Measurements from ENCODE around the gene SLU7.

Gene SLU7

DNA sequence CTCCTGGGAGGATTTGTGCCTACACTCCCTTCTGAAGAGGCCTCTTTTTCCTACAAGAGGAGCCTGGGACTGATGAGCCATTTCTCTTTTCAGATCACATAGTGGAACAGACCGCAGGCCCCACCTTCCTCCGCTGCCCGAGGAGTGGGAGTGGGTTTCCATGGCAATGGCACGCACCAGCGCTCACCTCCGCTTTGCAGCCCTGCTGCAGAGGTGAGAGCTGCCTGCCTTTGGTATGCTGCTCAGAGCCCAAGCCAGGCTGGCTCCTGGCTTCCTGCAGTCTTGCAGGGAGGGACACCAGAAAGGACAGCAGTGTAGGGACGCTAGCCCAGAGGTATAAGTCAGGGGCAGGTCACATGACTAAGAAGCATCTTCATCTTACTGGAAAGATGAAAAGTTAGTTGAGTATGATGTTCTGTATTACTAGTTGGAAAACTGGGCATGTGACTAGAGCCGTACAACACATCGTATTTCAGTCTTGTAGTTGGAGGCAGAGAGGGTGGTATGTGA is 15.2 kb upstream of the SLU7 start:
- H3K4me1 Mint-ChIP-seq = peaks cover 18% of the 10 kb centered on the region
- peaks cover 3% of the 10 kb centered on the region for H3K36me3 Mint-ChIP-seq (ENCODE audit: low read depth)
- peaks cover 6% of the 10 kb centered on the region for H3K27me3 Mint-ChIP-seq (ENCODE audit: low read depth)
- TF ChIP-seq, protein P1, sequence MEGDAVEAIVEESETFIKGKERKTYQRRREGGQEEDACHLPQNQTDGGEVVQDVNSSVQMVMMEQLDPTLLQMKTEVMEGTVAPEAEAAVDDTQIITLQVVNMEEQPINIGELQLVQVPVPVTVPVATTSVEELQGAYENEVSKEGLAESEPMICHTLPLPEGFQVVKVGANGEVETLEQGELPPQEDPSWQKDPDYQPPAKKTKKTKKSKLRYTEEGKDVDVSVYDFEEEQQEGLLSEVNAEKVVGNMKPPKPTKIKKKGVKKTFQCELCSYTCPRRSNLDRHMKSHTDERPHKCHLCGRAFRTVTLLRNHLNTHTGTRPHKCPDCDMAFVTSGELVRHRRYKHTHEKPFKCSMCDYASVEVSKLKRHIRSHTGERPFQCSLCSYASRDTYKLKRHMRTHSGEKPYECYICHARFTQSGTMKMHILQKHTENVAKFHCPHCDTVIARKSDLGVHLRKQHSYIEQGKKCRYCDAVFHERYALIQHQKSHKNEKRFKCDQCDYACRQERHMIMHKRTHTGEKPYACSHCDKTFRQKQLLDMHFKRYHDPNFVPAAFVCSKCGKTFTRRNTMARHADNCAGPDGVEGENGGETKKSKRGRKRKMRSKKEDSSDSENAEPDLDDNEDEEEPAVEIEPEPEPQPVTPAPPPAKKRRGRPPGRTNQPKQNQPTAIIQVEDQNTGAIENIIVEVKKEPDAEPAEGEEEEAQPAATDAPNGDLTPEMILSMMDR (IDR thresholded peaks at IDR 0.05; ENCODE audit: unreplicated experiment in 3 of 3) = no peak
- H3K4me3 Mint-ChIP-seq = peak overlapping the region in 2 of 3 experiments; percentile 2 to 17
- no peaks in the 10 kb centered on the region for H3K9me3 Mint-ChIP-seq
- H3K27ac Mint-ChIP-seq = peak overlapping the region; percentile 84 to 90 (median 87)

DNA sequence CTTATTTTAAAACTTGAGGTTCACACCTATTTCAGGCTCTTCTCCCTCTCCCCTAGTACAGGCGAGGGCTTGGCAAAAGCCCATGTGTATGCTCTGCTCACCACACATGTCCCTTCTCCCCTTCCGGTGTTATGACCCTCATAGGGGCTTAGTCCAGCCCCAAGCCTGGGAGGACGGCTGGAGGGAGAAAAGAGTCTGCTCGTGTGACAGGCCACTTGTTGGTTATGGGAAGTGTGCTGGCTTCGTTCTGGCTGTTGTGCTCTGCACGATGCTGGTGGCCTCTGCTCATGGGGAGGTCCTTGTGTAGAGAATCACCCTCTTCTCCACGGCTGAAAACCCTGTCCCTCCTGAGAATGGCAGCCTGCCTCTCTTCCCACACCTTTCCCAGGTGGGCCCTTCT is 13.9 kb upstream of the SLU7 start:
- Mint-ChIP-seq H3K27me3 (ENCODE audit: low read depth) (no peaks in the 10 kb centered on the region), H3K27ac (peak overlapping the region; percentile 84 to 90 (median 87)), H3K36me3 (ENCODE audit: low read depth) (peaks cover 10% of the 10 kb centered on the region), H3K4me3 (no peak overlapping the region), H3K9me3 (no peaks in the 10 kb centered on the region), H3K4me1 (peaks cover 10% of the 10 kb centered on the region)
- TF ChIP-seq, protein P1 (IDR thresholded peaks at IDR 0.05; ENCODE audit: unreplicated experiment in 3 of 3) = no peak

DNA sequence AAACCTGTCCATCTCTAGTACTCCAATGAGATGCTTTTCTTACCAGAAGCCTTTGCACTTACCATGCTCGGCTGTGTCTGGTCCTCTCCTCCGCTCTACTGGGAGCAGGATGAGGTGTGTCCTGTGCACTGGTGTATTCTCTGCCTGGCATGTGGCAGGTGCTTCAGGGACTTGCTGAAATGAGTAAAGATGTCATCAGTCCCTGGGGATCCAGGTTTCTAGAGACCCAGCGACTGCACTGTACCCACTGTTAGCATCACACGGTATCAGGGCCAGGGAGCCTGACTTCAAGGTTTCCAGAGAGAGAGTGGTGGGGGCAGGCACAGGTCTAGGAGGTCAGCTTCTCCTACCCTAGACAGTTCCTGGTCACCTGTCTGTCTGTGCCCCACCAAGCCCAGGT is 13.3 kb upstream of the SLU7 start:
- Mint-ChIP-seq H3K27ac (peak overlapping the region in 2 of 3 experiments; percentile 16 to 84), H3K36me3 (ENCODE audit: low read depth) (peaks cover 15% of the 10 kb centered on the region), H3K4me3 (no peak overlapping the region), H3K9me3 (no peaks in the 10 kb centered on the region), H3K27me3 (ENCODE audit: low read depth) (no peaks in the 10 kb centered on the region), H3K4me1 (peaks cover 10% of the 10 kb centered on the region)
- TF ChIP-seq, protein P1 (IDR thresholded peaks at IDR 0.05; ENCODE audit: unreplicated experiment in 3 of 3) = no peak

DNA sequence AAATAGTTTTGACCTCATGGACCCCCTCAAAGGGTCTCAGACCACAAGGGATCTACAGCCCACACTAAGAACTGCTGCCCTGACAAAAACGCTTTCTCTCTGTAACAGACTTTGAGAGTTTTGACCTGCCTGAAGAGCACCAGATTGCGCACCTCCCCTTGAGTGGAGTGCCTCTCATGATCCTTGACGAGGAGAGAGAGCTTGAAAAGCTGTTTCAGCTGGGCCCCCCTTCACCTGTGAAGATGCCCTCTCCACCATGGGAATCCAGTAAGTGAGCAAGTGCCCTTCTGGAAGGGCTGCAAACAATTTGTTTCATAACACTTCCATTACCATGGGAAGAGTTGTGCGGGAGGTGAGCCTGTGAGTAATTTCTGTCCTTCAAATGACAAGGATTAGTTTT is 8.7 kb upstream of the SLU7 start:
- Mint-ChIP-seq H3K27me3 (ENCODE audit: low read depth) (no peaks in the 10 kb centered on the region), H3K4me1 (peaks cover 23% of the 10 kb centered on the region), H3K36me3 (ENCODE audit: low read depth) (peaks cover 29% of the 10 kb centered on the region), H3K27ac (no peak overlapping the region), H3K4me3 (no peak overlapping the region), H3K9me3 (no peaks in the 10 kb centered on the region)
- TF ChIP-seq, protein P1 (IDR thresholded peaks at IDR 0.05; ENCODE audit: unreplicated experiment in 3 of 3) = no peak

DNA sequence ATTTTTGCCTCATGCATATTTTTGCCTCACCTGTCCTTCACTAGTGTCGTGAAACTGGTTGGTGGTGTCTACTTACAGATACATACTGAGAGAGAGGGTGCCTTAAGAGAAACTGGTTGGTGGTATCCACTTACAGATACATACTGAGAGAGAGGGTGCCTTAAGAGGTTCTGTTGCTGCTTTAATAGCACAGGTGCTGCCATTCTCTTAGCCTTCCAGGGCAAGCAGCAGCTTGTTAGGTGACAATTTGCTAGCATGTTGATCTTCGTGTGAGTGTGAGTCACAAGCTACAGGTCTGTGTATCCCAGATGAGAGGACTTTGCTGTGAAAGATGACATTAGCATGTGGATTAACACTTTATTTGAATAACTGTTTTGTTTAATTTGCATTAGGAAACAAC is 4.2 kb upstream of the SLU7 start:
- peak overlapping the region; percentile 93 to 95 (median 95) for H3K4me3 Mint-ChIP-seq
- TF ChIP-seq, protein P1 (IDR thresholded peaks at IDR 0.05; ENCODE audit: unreplicated experiment in 3 of 3) = no peak
- no peaks in the 10 kb centered on the region for H3K9me3 Mint-ChIP-seq
- peaks cover 19% of the 10 kb centered on the region for H3K36me3 Mint-ChIP-seq (ENCODE audit: low read depth)
- H3K4me1 Mint-ChIP-seq = peaks cover 55% of the 10 kb centered on the region
- no peaks in the 10 kb centered on the region for H3K27me3 Mint-ChIP-seq (ENCODE audit: low read depth)
- H3K27ac Mint-ChIP-seq = no peak overlapping the region

DNA sequence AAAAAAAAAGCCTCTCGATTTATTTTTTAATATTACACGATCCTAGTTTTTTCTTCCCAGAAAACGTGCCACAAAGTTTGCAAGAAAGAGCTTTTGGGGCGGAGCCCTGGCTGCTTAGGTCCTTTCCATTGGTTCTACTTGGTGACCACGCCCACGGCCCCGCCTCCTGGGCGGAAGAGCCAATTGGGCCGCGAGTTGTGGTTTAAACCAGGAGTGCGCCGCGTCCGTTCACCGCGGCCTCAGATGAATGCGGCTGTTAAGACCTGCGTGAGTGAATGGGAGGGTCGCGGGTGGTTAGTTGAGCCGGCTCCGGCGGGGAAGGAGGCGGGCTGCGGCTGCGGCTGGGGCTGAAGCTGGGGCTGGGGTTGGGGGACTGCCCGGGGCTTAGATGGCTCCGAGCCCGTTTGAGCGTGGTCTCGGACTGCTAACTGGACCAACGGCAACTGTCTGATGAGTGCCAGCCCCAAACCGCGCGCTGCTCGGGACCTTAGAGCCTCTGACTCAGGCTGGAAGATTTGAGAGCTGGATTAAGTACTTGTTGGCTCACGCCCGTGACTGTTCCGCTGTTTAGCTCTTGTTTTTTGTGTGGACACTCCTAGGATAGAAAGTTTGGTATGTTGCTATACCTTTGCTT is 2.9 kb upstream of the SLU7 start, which contains the start of gene PTTG1:
TSS of gene PTTG1 (plus strand) at position 231 of the 634 bp plus-strand sequence. CDS start 458 bp downstream, outside the sequence.
- peak within 1 kb of the TSS; percentile 93 to 95 (median 95) for H3K4me3 Mint-ChIP-seq
- peaks cover 62% of the 10 kb centered on the region for H3K4me1 Mint-ChIP-seq
- peaks cover 11% of the 10 kb centered on the region for H3K36me3 Mint-ChIP-seq (ENCODE audit: low read depth)
- H3K27me3 Mint-ChIP-seq (ENCODE audit: low read depth) = no peaks in the 10 kb centered on the region
- peak within 1 kb of the TSS; percentile 27 to 94 (median 87) for H3K27ac Mint-ChIP-seq
- H3K9me3 Mint-ChIP-seq = no peaks in the 10 kb centered on the region
- TF ChIP-seq, protein P1 (IDR thresholded peaks at IDR 0.05; ENCODE audit: unreplicated experiment in 3 of 3) = no peak
